Measurements from ENCODE around the gene TAF15.

The TAF15 gene

GRCh38 chr17:35875072-35875799, 66.0 kb downstream of the TAF15 start:
- DNase-seq: no peak

GRCh38 chr17:35875800-35876139, 66.5 kb downstream of the TAF15 start:
- no peak for DNase-seq

- no peak for DNase-seq
Measured at GRCh38 chr17:35876534-35876933, 67.2 kb downstream of the TAF15 start.

GRCh38 chr17:35877345-35878029, 68.2 kb downstream of the TAF15 start:
- DNase-seq: no peak

- peak in 1 of 2 donors; percentile 23 for DNase-seq
Measured at GRCh38 chr17:35878361-35878760, 69.1 kb downstream of the TAF15 start.

- DNase-seq: peak; percentile 91 to 92
Measured at GRCh38 chr17:35879773-35880654, 70.7 kb downstream of the TAF15 start, which contains the start of gene CCL5. Gene CCL5, minus strand, starts transcription at chr17:35880360.

- no peak for DNase-seq
Measured at GRCh38 chr17:35889241-35889640, 80.0 kb downstream of the TAF15 start.

- peak; percentile 73 to 89 for DNase-seq
Measured at GRCh38 chr17:35889818-35890773, 80.8 kb downstream of the TAF15 start.

GRCh38 chr17:35890774-35891155, 81.5 kb downstream of the TAF15 start:
- DNase-seq: no peak

GRCh38 chr17:35891269-35891668, 82.0 kb downstream of the TAF15 start:
- DNase-seq: no peak

- DNase-seq: peak; percentile 92 to 95
Measured at GRCh38 chr17:35892091-35893035, 83.1 kb downstream of the TAF15 start.

- no peak for DNase-seq
Measured at GRCh38 chr17:35893751-35894150, 84.5 kb downstream of the TAF15 start.

- DNase-seq: no peak
Measured at GRCh38 chr17:35894206-35894605, 84.9 kb downstream of the TAF15 start.

- peak; percentile 69 to 92 for DNase-seq
Measured at GRCh38 chr17:35895636-35896587, 86.6 kb downstream of the TAF15 start.

Data from inflammatory macrophage treated with lipopolysaccharide for 1 hour (primary cell).